PFSK-1 (cell line): Measurements from ENCODE around the gene ZNF432.
A peak's percentile ranks its signal among the peaks of the same experiment; 100 is the strongest.

ENCODE experiments used
- FOXP2 ChIP-seq: optimal IDR thresholded peaks from 2 replicates; pipeline ENCODE3; 2011; ENCODE audit warnings: borderline replicate concordance, control low read depth, inconsistent platforms; ENCODE audit not compliant: insufficient read depth; ENCODE audit errors: extremely low read length, extremely low read depth
- POLR2AphosphoS5 ChIP-seq: IDR thresholded peaks from 2 replicates; pipeline ENCODE4 v1.6.1; 2012; ENCODE audit warnings: low read depth, mild to moderate bottlenecking, control low read depth, low read length, moderate library complexity
- SIN3A ChIP-seq: IDR thresholded peaks from 2 replicates; pipeline ENCODE4 v1.6.1; 2012; ENCODE audit warnings: mild to moderate bottlenecking, low read length, moderate library complexity, borderline replicate concordance; ENCODE audit not compliant: insufficient read depth
- TAF1 ChIP-seq: IDR thresholded peaks from 2 replicates; pipeline ENCODE4 v1.6.1; 2012; ENCODE audit warnings: low read length, control low read depth, borderline replicate concordance; ENCODE audit not compliant: insufficient read depth
- TF ChIP-seq, protein P1 (sequence below), 2 experiments: IDR thresholded peaks; 2 replicates each; pipeline versions ENCODE4 v1.6.1 to v1.8.0; 2011 to 2012; ENCODE audit warnings: low read depth in 2 of 2, low read length in 2 of 2, control low read depth in 1 of 2, inconsistent platforms in 1 of 2, mild to moderate bottlenecking in 1 of 2, moderate library complexity in 1 of 2; ENCODE audit not compliant: insufficient read depth in 1 of 2

ZNF432 gene

GRCh38 chr19:52007806-52008557, 40.7 kb downstream of the ZNF432 start, which contains the start of gene ZNF615:
ZNF615 (minus strand) TSS chr19:52008211; CDS start chr19:52003711, 4,500 bp downstream.
- no peak for TF ChIP-seq TAF1
- no peak for TF ChIP-seq SIN3A
- TF ChIP-seq FOXP2: peak; percentile 21
- TF ChIP-seq POLR2AphosphoS5: 0 out of 2 replicates have a peak, but pooled peaks have one; percentile 36

DNA sequence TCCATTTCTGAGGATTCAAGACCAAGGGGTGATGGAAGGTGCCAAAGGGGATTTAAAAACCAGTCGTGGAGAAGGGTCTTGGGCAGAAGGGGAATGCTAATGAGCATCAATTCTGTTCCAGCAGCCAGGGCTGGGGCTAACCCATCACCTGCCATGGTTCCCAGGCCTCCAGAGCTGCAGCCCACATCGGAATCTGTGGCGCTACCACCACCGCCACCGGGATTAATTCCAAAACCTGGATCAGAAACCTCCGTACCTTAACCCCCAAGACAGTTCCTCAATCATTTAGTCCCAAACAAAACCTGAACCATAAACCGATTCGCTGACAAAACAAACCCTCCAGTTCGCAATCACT, 41.2 kb downstream of the ZNF432 start:
- no peak for TF ChIP-seq POLR2AphosphoS5
- TF ChIP-seq, protein P1, sequence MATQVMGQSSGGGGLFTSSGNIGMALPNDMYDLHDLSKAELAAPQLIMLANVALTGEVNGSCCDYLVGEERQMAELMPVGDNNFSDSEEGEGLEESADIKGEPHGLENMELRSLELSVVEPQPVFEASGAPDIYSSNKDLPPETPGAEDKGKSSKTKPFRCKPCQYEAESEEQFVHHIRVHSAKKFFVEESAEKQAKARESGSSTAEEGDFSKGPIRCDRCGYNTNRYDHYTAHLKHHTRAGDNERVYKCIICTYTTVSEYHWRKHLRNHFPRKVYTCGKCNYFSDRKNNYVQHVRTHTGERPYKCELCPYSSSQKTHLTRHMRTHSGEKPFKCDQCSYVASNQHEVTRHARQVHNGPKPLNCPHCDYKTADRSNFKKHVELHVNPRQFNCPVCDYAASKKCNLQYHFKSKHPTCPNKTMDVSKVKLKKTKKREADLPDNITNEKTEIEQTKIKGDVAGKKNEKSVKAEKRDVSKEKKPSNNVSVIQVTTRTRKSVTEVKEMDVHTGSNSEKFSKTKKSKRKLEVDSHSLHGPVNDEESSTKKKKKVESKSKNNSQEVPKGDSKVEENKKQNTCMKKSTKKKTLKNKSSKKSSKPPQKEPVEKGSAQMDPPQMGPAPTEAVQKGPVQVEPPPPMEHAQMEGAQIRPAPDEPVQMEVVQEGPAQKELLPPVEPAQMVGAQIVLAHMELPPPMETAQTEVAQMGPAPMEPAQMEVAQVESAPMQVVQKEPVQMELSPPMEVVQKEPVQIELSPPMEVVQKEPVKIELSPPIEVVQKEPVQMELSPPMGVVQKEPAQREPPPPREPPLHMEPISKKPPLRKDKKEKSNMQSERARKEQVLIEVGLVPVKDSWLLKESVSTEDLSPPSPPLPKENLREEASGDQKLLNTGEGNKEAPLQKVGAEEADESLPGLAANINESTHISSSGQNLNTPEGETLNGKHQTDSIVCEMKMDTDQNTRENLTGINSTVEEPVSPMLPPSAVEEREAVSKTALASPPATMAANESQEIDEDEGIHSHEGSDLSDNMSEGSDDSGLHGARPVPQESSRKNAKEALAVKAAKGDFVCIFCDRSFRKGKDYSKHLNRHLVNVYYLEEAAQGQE (IDR thresholded peaks at IDR 0.05; ENCODE audit: insufficient read depth in 1 of 2, low read depth in 2 of 2, low read length in 2 of 2): no peak
- TF ChIP-seq TAF1: no peak
- no peak for TF ChIP-seq FOXP2
- no peak for TF ChIP-seq SIN3A

DNA sequence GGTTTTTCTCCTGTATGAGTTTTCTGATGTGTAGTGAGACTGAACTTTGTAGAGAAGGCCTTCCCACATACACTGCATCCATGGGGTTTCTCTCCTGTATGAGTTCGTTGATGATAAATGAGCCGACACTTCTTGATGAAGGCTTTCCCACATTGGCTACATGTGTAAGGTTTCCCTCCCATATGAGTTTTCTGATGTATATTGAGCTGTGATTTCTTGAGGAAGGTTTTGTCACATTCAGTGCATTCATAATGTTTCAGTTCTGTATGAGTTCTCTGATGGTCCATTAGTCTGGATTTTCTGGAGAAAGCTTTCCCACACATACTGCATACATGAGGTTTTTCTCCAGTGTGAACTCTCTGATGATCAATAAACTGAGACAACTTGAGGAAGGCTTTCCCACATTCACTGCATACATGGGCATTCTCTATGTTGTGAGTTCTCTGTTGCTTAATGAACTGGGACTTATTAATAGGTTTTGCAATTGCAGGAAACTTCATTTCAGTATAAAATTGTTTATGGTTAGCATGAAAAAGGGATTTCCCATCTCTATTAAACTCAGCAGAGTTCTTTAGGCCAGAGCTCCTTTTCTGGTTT, 54.5 kb downstream of the ZNF432 start:
- TF ChIP-seq FOXP2 (no peak), POLR2AphosphoS5 (no peak), TAF1 (no peak), SIN3A (no peak)
- TF ChIP-seq, protein P1 (IDR thresholded peaks at IDR 0.05; ENCODE audit: insufficient read depth in 1 of 2, low read depth in 2 of 2, low read length in 2 of 2): no peak

DNA sequence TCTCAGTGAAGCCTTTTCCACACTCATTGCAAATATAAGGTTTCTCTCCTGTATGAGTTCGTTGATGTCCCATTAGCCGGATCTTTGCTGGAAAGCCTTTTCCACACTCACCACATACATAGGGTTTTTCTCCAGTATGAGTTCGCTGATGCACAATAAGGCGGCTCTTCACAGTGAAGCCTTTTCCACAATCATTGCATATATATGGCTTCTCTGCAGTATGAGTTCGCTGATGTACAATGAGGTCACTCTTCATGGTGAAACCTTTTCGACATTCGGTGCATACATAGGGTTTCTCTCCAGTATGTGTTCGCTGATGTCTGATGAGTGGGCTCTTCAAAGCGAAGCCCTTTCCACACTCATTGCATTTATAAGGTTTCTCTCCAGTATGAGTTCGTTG, 55.2 kb downstream of the ZNF432 start:
- TF ChIP-seq SIN3A (no peak), POLR2AphosphoS5 (no peak), FOXP2 (no peak), TAF1 (no peak)
- TF ChIP-seq, protein P1 (IDR thresholded peaks at IDR 0.05; ENCODE audit: insufficient read depth in 1 of 2, low read depth in 2 of 2, low read length in 2 of 2): no peak

- TF ChIP-seq FOXP2 (no peak), POLR2AphosphoS5 (peak; percentile 45; the same call in 1 of the 2 replicates), TAF1 (no peak), SIN3A (0 out of 2 replicates have a peak, but pooled peaks have one; percentile 65)
- TF ChIP-seq, protein P1 (IDR thresholded peaks at IDR 0.05; ENCODE audit: insufficient read depth in 1 of 2, low read depth in 2 of 2, low read length in 2 of 2): no peak
Measured at GRCh38 chr19:51986309-51987291, 62.0 kb downstream of the ZNF432 start, which contains the start of gene ZNF350. ZNF350 (minus strand) TSS chr19:51986840; CDS start chr19:51974360, 12,480 bp downstream.
